Choroid plexus epithelial cell (primary cell): ENCODE measurements around the gene TBCE.

Experiments
- DNase-seq: peaks from one replicate; pipeline ENCODE4 v3.0.0-alpha.2; 2010; ENCODE audit warnings: low read depth
- H3K4me3 ChIP-seq: 2 replicates; pipeline ENCODE4 v1.5.1; 2011; ENCODE audit warnings: low read depth, mild to moderate bottlenecking, control low read depth, low read length, moderate library complexity
- CTCF ChIP-seq: conservative IDR thresholded peaks from 2 replicates; pipeline ENCODE4 v1.5.1; 2011; ENCODE audit warnings: low read depth, mild to moderate bottlenecking, control low read depth, inconsistent platforms, low read length, moderate library complexity

Gene TBCE

GRCh38 chr1:235411489-235412486 is 44.6 kb downstream of the TBCE start:
- DNase-seq, result no peak
- no peak for TF ChIP-seq CTCF
- no peak overlapping the region for H3K4me3 ChIP-seq

- peak; percentile 92 for TF ChIP-seq CTCF
- H3K4me3 ChIP-seq, result no peak overlapping the region
- peak; percentile 92 for DNase-seq
Measured at GRCh38 chr1:235415008-235415904, 48.0 kb downstream of the TBCE start.

- DNase-seq, result peak; percentile 57
- TF ChIP-seq CTCF, result no peak
- H3K4me3 ChIP-seq, result no peak overlapping the region
Measured at GRCh38 chr1:235416662-235417049, 49.4 kb downstream of the TBCE start.

- DNase-seq, result peak; percentile 89
- H3K4me3 ChIP-seq, result no peak overlapping the region
- peak; percentile 81 for TF ChIP-seq CTCF
Measured at GRCh38 chr1:235417086-235417697, 50.0 kb downstream of the TBCE start.

GRCh38 chr1:235421751-235422150 is 54.5 kb downstream of the TBCE start:
- no peak for DNase-seq
- H3K4me3 ChIP-seq, result no peak overlapping the region
- no peak for TF ChIP-seq CTCF

- no peak overlapping the region for H3K4me3 ChIP-seq
- no peak for DNase-seq
- TF ChIP-seq CTCF, result no peak
Measured at GRCh38 chr1:235423214-235423652, 56.0 kb downstream of the TBCE start.
